ENCODE measurements around the gene MYO9A. TPM values are rescaled to one million over a fixed set of nuclear protein-coding genes. Genes with fewer than 3 reads are reported as not detected.
A peak's percentile ranks its signal among the peaks of the same experiment; 100 is the strongest.

The MYO9A gene
- total RNA-seq, 4 donors from 2014 or later: 50.8 to 68.3 (median 59.5) TPM

DNA sequence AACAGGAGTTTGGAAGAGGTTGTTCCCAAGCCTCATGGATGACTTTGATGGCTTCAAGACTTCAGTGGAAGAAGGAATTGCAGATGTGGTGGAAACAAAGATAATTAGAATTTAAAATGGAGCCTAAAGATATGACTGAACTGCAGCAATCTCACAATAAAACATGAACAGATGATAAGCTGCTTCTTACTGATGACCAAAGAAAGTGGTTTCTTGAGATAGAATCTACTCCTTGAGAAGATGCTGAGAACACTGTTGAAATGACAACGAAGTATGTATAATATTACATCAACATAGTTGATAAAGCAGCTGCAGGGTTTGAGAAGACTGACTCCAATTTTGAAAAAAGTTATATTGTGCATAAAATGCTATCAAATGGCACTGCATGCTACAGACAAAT lies 21.2 kb downstream of the MYO9A start:
- WGBS, 2 donors: 88 to 93% methylated on average over 1 of the region's 1 CpG
- no peak for DNase-seq (ENCODE audit: low spot score in 2 of 2)
- TF ChIP-seq POLR2A (IDR thresholded peaks at IDR 0.05) (no peak), CTCF (IDR thresholded peaks at IDR 0.05) (no peak)
- no peak overlapping the region for H3K4me3 ChIP-seq (ENCODE audit: low read depth, poor library complexity, severe bottlenecking)
- intact Hi-C loops (cut with DNase I; ENCODE audit: low total_unique reads): no loop called here

DNA sequence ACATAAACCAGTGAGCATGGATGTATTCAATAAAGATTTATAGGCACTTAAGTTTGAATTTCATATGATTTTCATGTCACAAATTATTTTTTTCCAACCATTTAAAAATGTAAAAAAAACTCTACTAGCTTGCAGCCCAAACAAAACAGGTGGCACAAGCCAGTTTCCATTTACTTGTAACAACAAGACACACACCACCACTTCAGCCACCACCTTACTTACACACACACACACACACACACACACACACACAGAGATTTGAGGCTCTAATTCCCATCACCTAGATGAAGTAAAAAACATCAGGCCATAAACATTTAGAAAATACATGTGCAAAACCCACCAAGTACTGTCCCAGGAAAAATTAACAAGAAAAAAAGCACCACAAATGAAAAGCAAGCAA lies 25.3 kb downstream of the MYO9A start:
- TF ChIP-seq CTCF (IDR thresholded peaks at IDR 0.05) (no peak), POLR2A (IDR thresholded peaks at IDR 0.05) (no peak)
- intact Hi-C loops (cut with DNase I; ENCODE audit: low total_unique reads): no loop called here
- H3K4me3 ChIP-seq (ENCODE audit: low read depth, poor library complexity, severe bottlenecking): no peak overlapping the region
- no peak for DNase-seq (ENCODE audit: low spot score in 2 of 2)

DNA sequence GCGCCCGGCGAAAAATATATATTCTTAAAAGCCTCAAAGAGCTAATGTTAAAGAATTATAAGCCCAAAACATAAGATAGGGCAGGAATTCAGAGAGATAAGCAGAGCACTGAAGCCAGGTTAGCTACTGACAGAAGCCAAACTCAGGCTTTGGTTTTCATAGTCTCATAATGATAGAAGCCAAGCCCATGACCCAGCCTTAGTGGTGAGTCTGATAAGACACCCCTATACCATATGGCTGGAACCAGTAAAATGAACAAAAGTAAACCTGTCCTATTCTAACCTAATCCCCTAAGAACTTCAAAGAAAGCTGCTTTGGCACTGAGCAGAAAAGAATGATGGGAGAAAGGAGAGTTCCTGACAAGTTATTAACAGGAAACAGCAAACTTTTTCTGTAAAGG lies 25.9 kb downstream of the MYO9A start:
- intact Hi-C loops (cut with DNase I; ENCODE audit: low total_unique reads): no loop called here
- TF ChIP-seq CTCF (IDR thresholded peaks at IDR 0.05) (no peak), POLR2A (IDR thresholded peaks at IDR 0.05) (no peak)
- 99 to 100% methylated on average over 3 of the region's 3 CpGs for WGBS, 2 donors

GRCh38 chr15:72086920-72087648 lies 30.9 kb downstream of the MYO9A start:
- no peak overlapping the region for H3K4me3 ChIP-seq (ENCODE audit: low read depth, poor library complexity, severe bottlenecking)
- TF ChIP-seq CTCF (IDR thresholded peaks at IDR 0.05) (no peak), POLR2A (IDR thresholded peaks at IDR 0.05) (no peak)
- intact Hi-C loops (cut with DNase I; ENCODE audit: low total_unique reads): no loop called here
- 93 to 96% methylated on average over 9 of the region's 9 CpGs for WGBS, 2 donors
- DNase-seq (ENCODE audit: low spot score in 2 of 2): no peak

More for the DNA sequence above, 25.9 kb downstream of the MYO9A start:
- DNase-seq (ENCODE audit: low spot score in 2 of 2): no peak
- H3K4me3 ChIP-seq (ENCODE audit: low read depth, poor library complexity, severe bottlenecking): no peak overlapping the region

GRCh38 chr15:72086010-72086697 lies 31.8 kb downstream of the MYO9A start:
- no peak for TF ChIP-seq CTCF (IDR thresholded peaks at IDR 0.05)
- no peak for TF ChIP-seq POLR2A (IDR thresholded peaks at IDR 0.05)
- peak in 1 of 2 donors; percentile 68 for DNase-seq (ENCODE audit: low spot score in 2 of 2)
- intact Hi-C loops (cut with DNase I; ENCODE audit: low total_unique reads): no loop called here
- WGBS, 2 donors: 86% methylated on average over 10 to 11 of the region's 11 CpGs
- H3K4me3 ChIP-seq (ENCODE audit: low read depth, poor library complexity, severe bottlenecking): no peak overlapping the region
